Upper lobe of left lung (tissue), 6 donors: ENCODE data around the gene DAPK1. TPM values are rescaled to one million over a fixed set of nuclear protein-coding genes. Genes with fewer than 3 reads are reported as not detected.

Source experiments
- ATAC-seq, 2 donors: fragments of 200-7000 bp; cut with Tn5 transposase; one replicate each; pipeline ENCODE4 v1.9.1; 2022; ENCODE audit warnings: mild to moderate bottlenecking in 2 of 2, moderate library complexity in 2 of 2; ENCODE audit not compliant: low FRiP score in 2 of 2
- DNase-seq, 2 donors: peaks; one replicate each; pipeline ENCODE4 v3.0.0-alpha.2; 2019 to 2020
- H3K27ac ChIP-seq, 4 donors: fragments of 200-600 bp; sonication (generic); one replicate each; pipeline ENCODE4 v1.5.1; 2016 to 2019
- H3K27me3 ChIP-seq, 4 donors: fragments of 200-600 bp; sonication (generic); one replicate each; pipeline ENCODE4 v1.5.1; 2017 to 2019
- H3K36me3 ChIP-seq, 4 donors: fragments of 200-600 bp; sonication (generic); one replicate each; pipeline ENCODE4 v1.5.1; 2016 to 2019
- H3K4me1 ChIP-seq, 4 donors: fragments of 200-600 bp; sonication (generic); one replicate each; pipeline ENCODE4 v1.5.1; 2018 to 2019
- H3K4me3 ChIP-seq, 4 donors: fragments of 200-600 bp; sonication (generic); one replicate each; pipeline ENCODE4 v1.5.1; 2017 to 2019; ENCODE audit warnings: mild to moderate bottlenecking in 2 of 4, moderate library complexity in 1 of 4
- H3K9me3 ChIP-seq, 4 donors: fragments of 200-600 bp; sonication (generic); one replicate each; pipeline ENCODE4 v1.5.1; 2018 to 2019
- CTCF ChIP-seq, 6 experiments: fragments of 450-650 bp in 4 of 6; fragments of 200-600 bp in 2 of 6; sonication (generic) in 2 of 6; IDR thresholded peaks; one replicate each; pipeline ENCODE4 v1.5.1; 2016 to 2019; ENCODE audit warnings: antibody characterized with exemption in 6 of 6
- EP300 ChIP-seq, 4 donors: sonication (generic); formaldehyde crosslinking; IDR thresholded peaks; one replicate each; pipeline ENCODE4 v1.5.1; 2017; ENCODE audit warnings: antibody characterized with exemption in 4 of 4, control low read depth in 2 of 4
- POLR2A ChIP-seq, 4 donors: fragments of 450-650 bp; IDR thresholded peaks; one replicate each; pipeline ENCODE4 v1.5.1; 2016 to 2017; ENCODE audit warnings: antibody characterized with exemption in 4 of 4, mild to moderate bottlenecking in 2 of 4
- POLR2AphosphoS5 ChIP-seq, 2 donors: sonication (generic); formaldehyde crosslinking; IDR thresholded peaks; one replicate each; pipeline ENCODE4 v1.5.1; 2017; ENCODE audit warnings: antibody characterized with exemption in 2 of 2
- WGBS, 2 donors: methylation state at CpG; one replicate each; pipeline ENCODE4 v1.1.5; 2017 to 2018; 5-methylcytosine and 5-hydroxymethylcytosine counted together
- total RNA-seq, 6 donors: library from RNA; depleted of rRNA in 4 of 6; stranded (reverse); fragments of >200 nt in 4 of 6; gene quantifications; one replicate each; pipeline versions ENCODE4 v1.1.0 to v1.2.1, GENCODE V29; 2016 to 2021
- donor health status: DM: no; HTN: no; CAD: no; lungs with moderate emphysema.
- donor health status: DM: no; HTN: yes; CAD: no; lungs with severe emphysema.

The DAPK1 gene
- total RNA-seq, 6 donors from 2014 or later: 125 to 334 (median 213) TPM

GRCh38 chr9:87682085-87682484, 184.4 kb downstream of the DAPK1 start:
- Histone ChIP-seq H3K36me3 (peaks cover 11 to 26% (median 18%) of the 10 kb centered on the region in 4 donors), H3K4me1 (peaks cover 10 to 14% (median 12%) of the 10 kb centered on the region in 4 donors), H3K27ac (no peak overlapping the region), H3K27me3 (no peaks in the 10 kb centered on the region), H3K4me3 (no peak overlapping the region), H3K9me3 (no peaks in the 10 kb centered on the region)
- TF ChIP-seq EP300 (IDR thresholded peaks at IDR 0.05) (no peak), POLR2A (IDR thresholded peaks at IDR 0.05) (no peak), CTCF (IDR thresholded peaks at IDR 0.05) (no peak), POLR2AphosphoS5 (IDR thresholded peaks at IDR 0.05) (no peak)
- ATAC-seq: no peak
- DNase-seq: no peak
- 75 to 79% methylated on average over 4 of the region's 4 CpGs for WGBS, 2 donors

- ATAC-seq: no peak
- DNase-seq: no peak
- 86 to 92% methylated on average over 4 of the region's 4 CpGs for WGBS, 2 donors
- H3K36me3 ChIP-seq: peaks cover 11 to 28% (median 19%) of the 10 kb centered on the region in 4 donors
- H3K27ac ChIP-seq: no peak overlapping the region
- peaks cover 10 to 14% (median 12%) of the 10 kb centered on the region in 4 donors for H3K4me1 ChIP-seq
- H3K4me3 ChIP-seq: no peak overlapping the region
- no peaks in the 10 kb centered on the region for H3K27me3 ChIP-seq
- H3K9me3 ChIP-seq: no peaks in the 10 kb centered on the region
- TF ChIP-seq CTCF (IDR thresholded peaks at IDR 0.05): no peak
- TF ChIP-seq POLR2AphosphoS5 (IDR thresholded peaks at IDR 0.05): no peak
- no peak for TF ChIP-seq POLR2A (IDR thresholded peaks at IDR 0.05)
- no peak for TF ChIP-seq EP300 (IDR thresholded peaks at IDR 0.05)
These were observed 185.0 kb downstream of the DAPK1 start for GRCh38 chr9:87682618-87683017.

- DNase-seq: peak in 1 of 2 donors; percentile 65
- H3K27ac ChIP-seq: peak overlapping the region in 2 of 4 donors; percentile 9 to 33
- ATAC-seq: peak in 1 of 2 donors; percentile 31
- WGBS, 2 donors: 76 to 78% methylated on average over 17 to 23 of the region's 24 CpGs
- TF ChIP-seq EP300 (IDR thresholded peaks at IDR 0.05) (no peak), CTCF (IDR thresholded peaks at IDR 0.05) (peak in 1 of 6 experiments; percentile 5), POLR2A (IDR thresholded peaks at IDR 0.05) (no peak)
- no peak overlapping the region for H3K4me3 ChIP-seq
- peaks cover 10 to 14% (median 12%) of the 10 kb centered on the region in 4 donors for H3K4me1 ChIP-seq
- H3K9me3 ChIP-seq: no peaks in the 10 kb centered on the region
- no peaks in the 10 kb centered on the region for H3K27me3 ChIP-seq
- peaks cover 11 to 28% (median 19%) of the 10 kb centered on the region in 4 donors for H3K36me3 ChIP-seq
These were observed 186.3 kb downstream of the DAPK1 start for GRCh38 chr9:87683751-87684626.

GRCh38 chr9:87684627-87685219, 187.1 kb downstream of the DAPK1 start:
- Histone ChIP-seq H3K27ac (peak overlapping the region in 2 of 4 donors; percentile 30 to 64), H3K27me3 (no peaks in the 10 kb centered on the region)
- TF ChIP-seq CTCF (IDR thresholded peaks at IDR 0.05) (peak; percentile 33 to 68 (median 58)), EP300 (IDR thresholded peaks at IDR 0.05) (no peak)

More at GRCh38 chr9:87684627-87685219, 187.1 kb downstream of the DAPK1 start:
- Histone ChIP-seq H3K36me3 (peaks cover 11 to 32% (median 19%) of the 10 kb centered on the region in 4 donors), H3K4me1 (peaks cover 10 to 14% (median 12%) of the 10 kb centered on the region in 4 donors), H3K9me3 (no peaks in the 10 kb centered on the region), H3K4me3 (no peak overlapping the region)
- ATAC-seq (no peak), DNase-seq (peak in 1 of 2 donors; percentile 56)
- 39 to 43% methylated on average over 11 of the region's 11 CpGs for WGBS, 2 donors
